ENCODE measurements around the gene IFITM5.
"Not testable (repeated sequence)": the region's sequence is repeated elsewhere in the genome, so short reads cannot be mapped to it uniquely, and the experiment has no call there.

The IFITM5 gene

GRCh38 chr11:270451-271318, 28.6 kb downstream of the IFITM5 start:
- Histone ChIP-seq H3K9me3 (ENCODE audit: severe bottlenecking) (no peaks in the 10 kb centered on the region), H3K36me3 (no peaks in the 10 kb centered on the region), H3K27ac (no peak overlapping the region), H3K27me3 (ENCODE audit: insufficient read depth, low read depth, severe bottlenecking) (no peaks in the 10 kb centered on the region), H3K4me3 (ENCODE audit: low read depth, low read length) (no peak overlapping the region)
- DNase-seq = no peak
- TF ChIP-seq CTCF (IDR thresholded peaks at IDR 0.05; ENCODE audit: low read depth, low read length) = no peak

DNA sequence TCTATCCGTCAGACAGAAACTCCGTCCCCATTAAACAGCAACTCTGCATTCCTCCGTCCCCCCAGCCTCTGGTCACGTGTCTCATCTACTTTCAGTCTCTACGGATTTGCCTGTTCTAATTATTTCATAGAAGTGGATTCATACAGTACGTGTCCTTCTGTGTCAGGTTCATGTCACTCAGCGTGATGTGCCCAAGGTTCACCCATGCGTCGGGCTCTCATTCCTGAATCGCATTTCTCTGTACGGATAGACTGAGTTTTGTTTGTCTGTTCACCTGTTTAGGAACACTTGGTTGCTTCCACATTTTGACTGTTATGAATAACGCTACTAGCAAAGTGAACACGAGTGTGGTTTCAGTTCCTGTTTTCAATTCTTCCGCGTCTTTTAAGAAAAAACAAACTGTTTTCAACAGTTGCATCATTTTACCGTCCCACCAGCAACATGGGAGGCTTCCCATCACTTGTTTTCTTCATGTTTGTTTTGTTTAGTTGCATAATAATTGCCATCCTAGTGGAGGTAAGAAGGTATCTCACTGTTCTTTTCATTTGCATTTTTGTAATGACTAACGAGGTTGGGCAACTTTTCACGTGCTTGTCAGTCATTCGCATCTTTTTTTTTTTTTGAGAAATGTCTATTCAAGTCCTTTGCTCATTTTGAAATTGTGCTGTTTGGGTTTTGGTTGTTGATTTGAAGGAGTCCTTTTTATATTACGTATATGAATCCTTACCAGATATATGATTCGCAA, 30.0 kb downstream of the IFITM5 start:
- Histone ChIP-seq H3K9me3 (ENCODE audit: severe bottlenecking) (peaks cover 4% of the 10 kb centered on the region), H3K27me3 (ENCODE audit: insufficient read depth, low read depth, severe bottlenecking) (no peaks in the 10 kb centered on the region), H3K36me3 (no peaks in the 10 kb centered on the region), H3K27ac (no peak overlapping the region), H3K4me3 (ENCODE audit: low read depth, low read length) (no peak overlapping the region)
- no peak for DNase-seq
- no peak for TF ChIP-seq CTCF (IDR thresholded peaks at IDR 0.05; ENCODE audit: low read depth, low read length)

DNA sequence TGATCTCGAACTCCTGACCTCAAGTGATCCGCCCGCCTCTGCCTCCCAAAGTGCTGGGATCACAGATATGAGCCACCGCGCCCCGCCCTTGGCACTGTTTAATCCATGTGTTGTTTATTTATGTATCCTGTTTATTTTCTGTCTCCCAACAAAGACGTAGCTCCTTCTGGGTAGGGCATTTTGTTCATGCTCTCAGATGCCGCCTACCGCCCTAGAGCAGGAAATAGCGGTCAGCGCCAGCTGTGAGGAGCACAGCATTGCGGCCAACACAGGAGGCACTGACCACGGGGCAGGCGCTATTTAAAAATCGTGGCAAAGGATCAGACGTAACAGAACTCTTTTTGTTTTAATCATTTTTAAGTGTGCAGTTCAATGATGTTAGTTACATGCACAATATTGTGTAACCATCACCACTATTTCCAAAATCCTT, 30.6 kb downstream of the IFITM5 start:
- H3K4me3 ChIP-seq (ENCODE audit: low read depth, low read length); H3K27me3 ChIP-seq (ENCODE audit: insufficient read depth, low read depth, severe bottlenecking); H3K9me3 ChIP-seq (ENCODE audit: severe bottlenecking); DNase-seq; H3K36me3 ChIP-seq; H3K27ac ChIP-seq: not testable (repeated sequence)

GRCh38 chr11:267491-267994, 31.8 kb downstream of the IFITM5 start:
- no peak overlapping the region for H3K27ac ChIP-seq
- H3K4me3 ChIP-seq (ENCODE audit: low read depth, low read length) = no peak overlapping the region
- no peaks in the 10 kb centered on the region for H3K27me3 ChIP-seq (ENCODE audit: insufficient read depth, low read depth, severe bottlenecking)
- TF ChIP-seq CTCF (IDR thresholded peaks at IDR 0.05; ENCODE audit: low read depth, low read length) = no peak
- DNase-seq = no peak
- H3K9me3 ChIP-seq (ENCODE audit: severe bottlenecking) = peaks cover 4% of the 10 kb centered on the region
- H3K36me3 ChIP-seq = no peaks in the 10 kb centered on the region

GRCh38 chr11:266676-267439, 32.5 kb downstream of the IFITM5 start:
- no peak overlapping the region for H3K4me3 ChIP-seq (ENCODE audit: low read depth, low read length)
- no peaks in the 10 kb centered on the region for H3K36me3 ChIP-seq
- TF ChIP-seq CTCF (IDR thresholded peaks at IDR 0.05; ENCODE audit: low read depth, low read length) = no peak
- no peak for DNase-seq
- H3K9me3 ChIP-seq (ENCODE audit: severe bottlenecking) = peaks cover 4% of the 10 kb centered on the region
- H3K27me3 ChIP-seq (ENCODE audit: insufficient read depth, low read depth, severe bottlenecking) = no peaks in the 10 kb centered on the region
- H3K27ac ChIP-seq = no peak overlapping the region
